PC-3 (cell line): ENCODE results near the gene TGFB2.

Source experiments
- EZH2 ChIP-seq: fragments of 300-600 bp; sonication (generic); IDR thresholded peaks from one replicate; pipeline ENCODE4 v1.6.1; 2017; ENCODE audit warnings: antibody characterized with exemption, mild to moderate bottlenecking, low read length; ENCODE audit not compliant: unreplicated experiment
- EZH2phosphoT487 ChIP-seq: fragments of 300-600 bp; sonication (generic); IDR thresholded peaks from 2 replicates; pipeline ENCODE4 v1.6.1; 2018; ENCODE audit warnings: mild to moderate bottlenecking, antibody characterized with exemption, low read length, borderline replicate concordance
- TF ChIP-seq, protein P1 (sequence below): fragments of 300-600 bp; sonication (generic); conservative IDR thresholded peaks from 2 replicates; pipeline ENCODE4 v1.5.1; 2017; ENCODE audit warnings: antibody characterized with exemption, low read depth, mild to moderate bottlenecking, low read length

DNA sequence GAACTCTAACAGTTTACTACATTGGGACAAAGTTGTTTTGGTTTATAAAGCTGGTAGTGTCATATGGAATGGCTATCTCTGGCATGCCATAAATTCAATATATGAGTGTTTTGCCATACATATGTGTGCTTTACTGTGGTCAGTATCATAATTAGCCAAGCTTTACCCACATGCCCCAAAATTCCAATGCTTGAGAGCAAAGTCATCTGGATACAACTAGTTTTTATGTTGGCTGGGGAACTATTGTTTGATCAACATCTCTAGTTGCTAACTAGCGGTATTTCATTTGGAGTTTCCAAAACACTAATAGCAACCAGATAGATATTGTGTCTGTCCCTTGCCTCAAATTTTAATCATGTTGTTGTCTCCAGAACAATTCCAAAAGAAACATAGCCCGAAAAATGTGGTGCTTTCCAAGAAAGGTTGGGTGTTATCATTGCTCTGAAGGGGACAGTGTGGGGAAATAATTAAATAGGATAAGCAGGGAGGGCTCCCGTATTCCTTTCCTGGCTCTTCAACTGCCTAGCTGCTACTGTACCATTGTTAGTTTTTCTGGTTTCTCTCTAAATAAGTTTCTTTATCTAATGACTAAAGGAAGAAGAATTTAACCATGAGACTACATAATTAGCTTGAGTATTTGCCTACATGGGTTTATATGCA lies 136.1 kb downstream of the TGFB2 start:
- TF ChIP-seq, protein P1, sequence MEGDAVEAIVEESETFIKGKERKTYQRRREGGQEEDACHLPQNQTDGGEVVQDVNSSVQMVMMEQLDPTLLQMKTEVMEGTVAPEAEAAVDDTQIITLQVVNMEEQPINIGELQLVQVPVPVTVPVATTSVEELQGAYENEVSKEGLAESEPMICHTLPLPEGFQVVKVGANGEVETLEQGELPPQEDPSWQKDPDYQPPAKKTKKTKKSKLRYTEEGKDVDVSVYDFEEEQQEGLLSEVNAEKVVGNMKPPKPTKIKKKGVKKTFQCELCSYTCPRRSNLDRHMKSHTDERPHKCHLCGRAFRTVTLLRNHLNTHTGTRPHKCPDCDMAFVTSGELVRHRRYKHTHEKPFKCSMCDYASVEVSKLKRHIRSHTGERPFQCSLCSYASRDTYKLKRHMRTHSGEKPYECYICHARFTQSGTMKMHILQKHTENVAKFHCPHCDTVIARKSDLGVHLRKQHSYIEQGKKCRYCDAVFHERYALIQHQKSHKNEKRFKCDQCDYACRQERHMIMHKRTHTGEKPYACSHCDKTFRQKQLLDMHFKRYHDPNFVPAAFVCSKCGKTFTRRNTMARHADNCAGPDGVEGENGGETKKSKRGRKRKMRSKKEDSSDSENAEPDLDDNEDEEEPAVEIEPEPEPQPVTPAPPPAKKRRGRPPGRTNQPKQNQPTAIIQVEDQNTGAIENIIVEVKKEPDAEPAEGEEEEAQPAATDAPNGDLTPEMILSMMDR = no peak
- TF ChIP-seq EZH2 (no peak), EZH2phosphoT487 (no peak)
